ENCODE measurements around the gene TTLL9.
A peak's percentile ranks its signal among the peaks of the same experiment; 100 is the strongest.

Gene TTLL9

GRCh38 chr20:31877684-31878083 is 7.2 kb downstream of the TTLL9 start:
- no peak for DNase-seq (ENCODE audit: low spot score)

GRCh38 chr20:31879143-31879987 is 8.9 kb downstream of the TTLL9 start:
- Histone ChIP-seq H4K91ac (ENCODE audit: low read depth, low read length, poor library complexity) (no peak overlapping the region), H3K23ac (ENCODE audit: low read depth, low read length, poor library complexity) (peak overlapping the region; percentile 46), H3K4me2 (ENCODE audit: insufficient read depth, low read length, poor library complexity, severe bottlenecking) (peak overlapping the region; percentile 89), H3K4me1 (ENCODE audit: control insufficient read depth in 2 of 2, insufficient read depth in 1 of 2, low read depth in 1 of 2, low read length in 2 of 2) (no peaks in the 10 kb centered on the region), H3K27ac (replicated peaks; ENCODE audit: low read length) (no peak overlapping the region), H2BK15ac (ENCODE audit: low read length) (no peak overlapping the region), H3K36me3 (replicated peaks in 1 of 2; ENCODE audit: control insufficient read depth in 2 of 2, insufficient read depth in 2 of 2, low read length in 2 of 2) (peaks cover 0 to 17% of the 10 kb centered on the region in 2 donors), H3K9me3 (replicated peaks in 1 of 2; ENCODE audit: control insufficient read depth in 2 of 2, insufficient read depth in 1 of 2, low read depth in 1 of 2, low read length in 2 of 2) (no peaks in the 10 kb centered on the region), H3K4ac (ENCODE audit: low read length) (no peak overlapping the region), H2BK120ac (ENCODE audit: low read depth, low read length) (no peak overlapping the region), H2BK12ac (ENCODE audit: low read length) (no peak overlapping the region), H3K27me3 (ENCODE audit: control insufficient read depth in 3 of 3, insufficient read depth in 3 of 3, low read depth in 1 of 3, low read length in 3 of 3) (no peaks in the 10 kb centered on the region), H3K79me1 (ENCODE audit: low read depth, low read length) (no peaks in the 10 kb centered on the region), H3K9ac (ENCODE audit: low read depth, low read length, poor library complexity) (peak overlapping the region; percentile 85), H4K8ac (ENCODE audit: low read depth, low read length) (no peak overlapping the region), H2AK5ac (ENCODE audit: low read depth, low read length) (no peak overlapping the region), H3K14ac (ENCODE audit: low read length) (no peak overlapping the region), H3K4me3 (ENCODE audit: low read length in 2 of 2) (peak overlapping the region; percentile 67 to 79), H3K18ac (ENCODE audit: low read length) (peak overlapping the region; percentile 12), H2AFZ (ENCODE audit: low read length) (peak overlapping the region; percentile 95), H2BK5ac (ENCODE audit: low read length) (no peak overlapping the region)
- DNase-seq (ENCODE audit: low spot score): peak; percentile 92
- WGBS, 2 donors (ENCODE audit: extremely low coverage in 2 of 2, insufficient read length in 2 of 2, insufficient replicate concordance in 1 of 2): no CpG with 5 or more reads among the region's 45 CpGs

More at GRCh38 chr20:31877684-31878083, 7.2 kb downstream of the TTLL9 start:
- Histone ChIP-seq H2AFZ (ENCODE audit: low read length) (no peak overlapping the region), H3K9ac (ENCODE audit: low read depth, low read length, poor library complexity) (no peak overlapping the region), H3K14ac (ENCODE audit: low read length) (no peak overlapping the region), H3K4me2 (ENCODE audit: insufficient read depth, low read length, poor library complexity, severe bottlenecking) (no peak overlapping the region), H4K8ac (ENCODE audit: low read depth, low read length) (no peak overlapping the region), H2BK15ac (ENCODE audit: low read length) (no peak overlapping the region), H3K9me3 (replicated peaks in 1 of 2; ENCODE audit: control insufficient read depth in 2 of 2, insufficient read depth in 1 of 2, low read depth in 1 of 2, low read length in 2 of 2) (no peaks in the 10 kb centered on the region), H3K79me1 (ENCODE audit: low read depth, low read length) (no peaks in the 10 kb centered on the region), H3K23ac (ENCODE audit: low read depth, low read length, poor library complexity) (no peak overlapping the region), H3K27ac (replicated peaks; ENCODE audit: low read length) (no peak overlapping the region), H3K4ac (ENCODE audit: low read length) (no peak overlapping the region), H2BK5ac (ENCODE audit: low read length) (no peak overlapping the region), H4K91ac (ENCODE audit: low read depth, low read length, poor library complexity) (no peak overlapping the region), H3K4me3 (ENCODE audit: low read length in 2 of 2) (no peak overlapping the region), H3K4me1 (ENCODE audit: control insufficient read depth in 2 of 2, insufficient read depth in 1 of 2, low read depth in 1 of 2, low read length in 2 of 2) (no peaks in the 10 kb centered on the region), H3K18ac (ENCODE audit: low read length) (no peak overlapping the region), H3K27me3 (ENCODE audit: control insufficient read depth in 3 of 3, insufficient read depth in 3 of 3, low read depth in 1 of 3, low read length in 3 of 3) (peaks cover 0 to 4% (median 0%) of the 10 kb centered on the region in 3 experiments), H2AK5ac (ENCODE audit: low read depth, low read length) (no peak overlapping the region), H3K36me3 (replicated peaks in 1 of 2; ENCODE audit: control insufficient read depth in 2 of 2, insufficient read depth in 2 of 2, low read length in 2 of 2) (peaks cover 0 to 20% of the 10 kb centered on the region in 2 donors), H2BK12ac (ENCODE audit: low read length) (no peak overlapping the region), H2BK120ac (ENCODE audit: low read depth, low read length) (no peak overlapping the region)

GRCh38 chr20:31881945-31882344 is 11.5 kb downstream of the TTLL9 start:
- WGBS, 2 donors (ENCODE audit: extremely low coverage in 2 of 2, insufficient read length in 2 of 2, insufficient replicate concordance in 1 of 2): no CpG with 5 or more reads among the region's 5 CpGs

GRCh38 chr20:31883829-31884228 is 13.4 kb downstream of the TTLL9 start:
- H2BK120ac ChIP-seq (ENCODE audit: low read depth, low read length): no peak overlapping the region
- DNase-seq (ENCODE audit: low spot score): no peak

More at GRCh38 chr20:31881945-31882344, 11.5 kb downstream of the TTLL9 start:
- H4K8ac ChIP-seq (ENCODE audit: low read depth, low read length): no peak overlapping the region
- H3K4me2 ChIP-seq (ENCODE audit: insufficient read depth, low read length, poor library complexity, severe bottlenecking): no peak overlapping the region
- H3K27ac ChIP-seq (replicated peaks; ENCODE audit: low read length): no peak overlapping the region
- H2BK12ac ChIP-seq (ENCODE audit: low read length): no peak overlapping the region
- no peak overlapping the region for H3K18ac ChIP-seq (ENCODE audit: low read length)
- no peak overlapping the region for H2BK5ac ChIP-seq (ENCODE audit: low read length)
- no peaks in the 10 kb centered on the region for H3K27me3 ChIP-seq (ENCODE audit: control insufficient read depth in 3 of 3, insufficient read depth in 3 of 3, low read depth in 1 of 3, low read length in 3 of 3)
- H3K4me1 ChIP-seq (ENCODE audit: control insufficient read depth in 2 of 2, insufficient read depth in 1 of 2, low read depth in 1 of 2, low read length in 2 of 2): no peaks in the 10 kb centered on the region
- no peak overlapping the region for H3K23ac ChIP-seq (ENCODE audit: low read depth, low read length, poor library complexity)
- no peaks in the 10 kb centered on the region for H3K9me3 ChIP-seq (replicated peaks in 1 of 2; ENCODE audit: control insufficient read depth in 2 of 2, insufficient read depth in 1 of 2, low read depth in 1 of 2, low read length in 2 of 2)
- DNase-seq (ENCODE audit: low spot score): no peak
- H3K79me1 ChIP-seq (ENCODE audit: low read depth, low read length): no peaks in the 10 kb centered on the region
- no peak overlapping the region for H3K9ac ChIP-seq (ENCODE audit: low read depth, low read length, poor library complexity)
- no peak overlapping the region for H2AFZ ChIP-seq (ENCODE audit: low read length)
- no peak overlapping the region for H3K4ac ChIP-seq (ENCODE audit: low read length)
- no peak overlapping the region for H3K4me3 ChIP-seq (ENCODE audit: low read length in 2 of 2)
- H4K91ac ChIP-seq (ENCODE audit: low read depth, low read length, poor library complexity): no peak overlapping the region
- H2AK5ac ChIP-seq (ENCODE audit: low read depth, low read length): no peak overlapping the region
- H3K14ac ChIP-seq (ENCODE audit: low read length): no peak overlapping the region
- no peak overlapping the region for H2BK120ac ChIP-seq (ENCODE audit: low read depth, low read length)
- H3K36me3 ChIP-seq (replicated peaks in 1 of 2; ENCODE audit: control insufficient read depth in 2 of 2, insufficient read depth in 2 of 2, low read length in 2 of 2): peaks cover 0 to 3% of the 10 kb centered on the region in 2 donors
- H2BK15ac ChIP-seq (ENCODE audit: low read length): no peak overlapping the region

More at GRCh38 chr20:31883829-31884228, 13.4 kb downstream of the TTLL9 start:
- Histone ChIP-seq H2BK12ac (ENCODE audit: low read length) (no peak overlapping the region), H3K14ac (ENCODE audit: low read length) (no peak overlapping the region), H3K4me1 (ENCODE audit: control insufficient read depth in 2 of 2, insufficient read depth in 1 of 2, low read depth in 1 of 2, low read length in 2 of 2) (no peaks in the 10 kb centered on the region), H3K23ac (ENCODE audit: low read depth, low read length, poor library complexity) (no peak overlapping the region), H2BK15ac (ENCODE audit: low read length) (no peak overlapping the region), H3K4ac (ENCODE audit: low read length) (no peak overlapping the region), H3K18ac (ENCODE audit: low read length) (no peak overlapping the region), H2AFZ (ENCODE audit: low read length) (no peak overlapping the region), H2AK5ac (ENCODE audit: low read depth, low read length) (no peak overlapping the region), H3K4me2 (ENCODE audit: insufficient read depth, low read length, poor library complexity, severe bottlenecking) (no peak overlapping the region), H2BK5ac (ENCODE audit: low read length) (no peak overlapping the region), H3K27me3 (ENCODE audit: control insufficient read depth in 3 of 3, insufficient read depth in 3 of 3, low read depth in 1 of 3, low read length in 3 of 3) (no peaks in the 10 kb centered on the region), H3K4me3 (ENCODE audit: low read length in 2 of 2) (no peak overlapping the region), H3K27ac (replicated peaks; ENCODE audit: low read length) (no peak overlapping the region), H3K9me3 (replicated peaks in 1 of 2; ENCODE audit: control insufficient read depth in 2 of 2, insufficient read depth in 1 of 2, low read depth in 1 of 2, low read length in 2 of 2) (no peaks in the 10 kb centered on the region), H4K8ac (ENCODE audit: low read depth, low read length) (no peak overlapping the region), H3K9ac (ENCODE audit: low read depth, low read length, poor library complexity) (no peak overlapping the region), H3K79me1 (ENCODE audit: low read depth, low read length) (no peaks in the 10 kb centered on the region), H3K36me3 (replicated peaks in 1 of 2; ENCODE audit: control insufficient read depth in 2 of 2, insufficient read depth in 2 of 2, low read length in 2 of 2) (no peaks in the 10 kb centered on the region), H4K91ac (ENCODE audit: low read depth, low read length, poor library complexity) (no peak overlapping the region)

Measured in neuronal stem cell (in vitro differentiated cells).